ENCODE data around the gene KRTAP2-1. TPM values are rescaled to one million over a fixed set of nuclear protein-coding genes. Genes with fewer than 3 reads are reported as not detected.

Gene KRTAP2-1
- total and polyA plus RNA-seq, 9 donors: not detected

DNA sequence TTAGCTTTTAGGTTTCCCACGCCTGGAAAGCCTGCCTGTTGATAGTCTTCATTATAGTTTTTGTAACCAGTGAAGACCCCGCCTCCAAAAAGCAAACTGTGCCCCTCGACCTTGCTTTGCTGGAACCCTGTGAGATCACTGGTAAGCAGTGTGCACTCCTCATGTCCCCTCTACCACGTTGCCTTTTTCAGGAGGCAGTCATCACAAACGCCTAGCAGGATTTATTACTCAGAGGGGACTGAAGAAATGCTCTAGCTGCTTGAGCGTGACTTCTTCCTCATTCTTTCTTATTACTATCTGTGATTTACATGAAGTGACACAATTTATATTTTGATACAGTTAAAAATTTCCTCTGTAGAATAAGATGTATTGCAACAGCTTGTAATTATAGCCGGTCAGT, 31.7 kb downstream of the KRTAP2-1 start:
- intact Hi-C loops (cut with DNase I): no loop called here
- WGBS, 3 donors: 62 to 70% (median 70%) methylated on average over 7 of the region's 7 CpGs
- H3K4me1 ChIP-seq (ENCODE audit: insufficient read depth): no peaks in the 10 kb centered on the region
- no peak overlapping the region for H3K27ac ChIP-seq
- DNase-seq: no peak
- TF ChIP-seq EP300 (IDR thresholded peaks at IDR 0.05): no peak
- H3K9me3 ChIP-seq: no peaks in the 10 kb centered on the region
- H3K36me3 ChIP-seq: no peaks in the 10 kb centered on the region
- no peaks in the 10 kb centered on the region for H3K27me3 ChIP-seq
- no peak overlapping the region for H3K4me3 ChIP-seq

DNA sequence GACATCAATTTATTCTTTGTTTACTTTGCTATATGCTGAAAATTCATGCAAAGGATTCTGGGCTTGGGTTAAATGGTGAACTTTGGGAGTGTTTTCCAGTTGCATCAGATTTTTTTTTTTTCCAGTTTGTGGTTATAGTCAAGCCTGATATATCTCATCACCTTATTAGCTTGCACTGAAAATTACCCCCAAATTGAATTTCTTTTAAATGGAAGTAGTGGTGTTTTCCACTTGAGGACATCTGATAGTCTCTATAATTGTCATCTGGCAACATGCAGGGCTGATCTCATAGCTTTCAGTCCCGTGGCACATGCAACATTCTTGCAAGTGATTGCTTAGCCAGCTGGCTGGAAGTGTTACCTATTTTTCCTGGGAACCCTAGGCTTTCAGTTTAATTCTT, 33.5 kb downstream of the KRTAP2-1 start:
- Histone ChIP-seq H3K27me3 (no peaks in the 10 kb centered on the region), H3K4me1 (ENCODE audit: insufficient read depth) (no peaks in the 10 kb centered on the region), H3K27ac (no peak overlapping the region), H3K36me3 (no peaks in the 10 kb centered on the region), H3K4me3 (no peak overlapping the region), H3K9me3 (no peaks in the 10 kb centered on the region)
- intact Hi-C loops (cut with DNase I): no loop called here
- no peak for DNase-seq
- WGBS, 3 donors: 22 to 41% (median 31%) methylated on average over 1 of the region's 1 CpG
- no peak for TF ChIP-seq EP300 (IDR thresholded peaks at IDR 0.05)
- TF ChIP-seq, protein P1, sequence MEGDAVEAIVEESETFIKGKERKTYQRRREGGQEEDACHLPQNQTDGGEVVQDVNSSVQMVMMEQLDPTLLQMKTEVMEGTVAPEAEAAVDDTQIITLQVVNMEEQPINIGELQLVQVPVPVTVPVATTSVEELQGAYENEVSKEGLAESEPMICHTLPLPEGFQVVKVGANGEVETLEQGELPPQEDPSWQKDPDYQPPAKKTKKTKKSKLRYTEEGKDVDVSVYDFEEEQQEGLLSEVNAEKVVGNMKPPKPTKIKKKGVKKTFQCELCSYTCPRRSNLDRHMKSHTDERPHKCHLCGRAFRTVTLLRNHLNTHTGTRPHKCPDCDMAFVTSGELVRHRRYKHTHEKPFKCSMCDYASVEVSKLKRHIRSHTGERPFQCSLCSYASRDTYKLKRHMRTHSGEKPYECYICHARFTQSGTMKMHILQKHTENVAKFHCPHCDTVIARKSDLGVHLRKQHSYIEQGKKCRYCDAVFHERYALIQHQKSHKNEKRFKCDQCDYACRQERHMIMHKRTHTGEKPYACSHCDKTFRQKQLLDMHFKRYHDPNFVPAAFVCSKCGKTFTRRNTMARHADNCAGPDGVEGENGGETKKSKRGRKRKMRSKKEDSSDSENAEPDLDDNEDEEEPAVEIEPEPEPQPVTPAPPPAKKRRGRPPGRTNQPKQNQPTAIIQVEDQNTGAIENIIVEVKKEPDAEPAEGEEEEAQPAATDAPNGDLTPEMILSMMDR (IDR thresholded peaks at IDR 0.05): no peak
- no peak for TF ChIP-seq POLR2A (IDR thresholded peaks at IDR 0.05)

DNA sequence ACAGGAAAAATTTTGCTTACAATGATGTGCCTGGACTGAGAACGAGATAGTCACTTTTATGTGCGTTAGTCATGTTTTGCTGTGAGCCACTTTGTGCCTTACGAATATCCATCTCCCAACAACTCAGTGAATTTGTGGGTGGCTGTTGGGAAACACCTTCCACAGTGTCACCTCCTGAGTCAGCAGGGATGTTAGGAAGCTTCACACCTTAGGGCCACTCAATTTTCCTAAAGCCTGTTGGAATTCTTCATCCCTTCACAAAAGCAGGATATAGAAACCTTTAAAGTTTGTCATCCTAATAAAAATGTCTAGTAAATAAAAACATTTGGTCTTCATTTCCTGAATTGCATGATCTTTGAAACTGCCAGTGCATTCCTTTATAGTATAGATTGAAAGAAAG, 33.9 kb downstream of the KRTAP2-1 start:
- Histone ChIP-seq H3K9me3 (no peaks in the 10 kb centered on the region), H3K36me3 (no peaks in the 10 kb centered on the region), H3K4me3 (no peak overlapping the region), H3K27me3 (no peaks in the 10 kb centered on the region), H3K27ac (no peak overlapping the region), H3K4me1 (ENCODE audit: insufficient read depth) (no peaks in the 10 kb centered on the region)
- WGBS, 3 donors: 74 to 85% (median 83%) methylated on average over 3 of the region's 3 CpGs
- DNase-seq: no peak
- intact Hi-C loops (cut with DNase I): no loop called here
- TF ChIP-seq, protein P1 (IDR thresholded peaks at IDR 0.05): no peak
- no peak for TF ChIP-seq POLR2A (IDR thresholded peaks at IDR 0.05)
- no peak for TF ChIP-seq EP300 (IDR thresholded peaks at IDR 0.05)

DNA sequence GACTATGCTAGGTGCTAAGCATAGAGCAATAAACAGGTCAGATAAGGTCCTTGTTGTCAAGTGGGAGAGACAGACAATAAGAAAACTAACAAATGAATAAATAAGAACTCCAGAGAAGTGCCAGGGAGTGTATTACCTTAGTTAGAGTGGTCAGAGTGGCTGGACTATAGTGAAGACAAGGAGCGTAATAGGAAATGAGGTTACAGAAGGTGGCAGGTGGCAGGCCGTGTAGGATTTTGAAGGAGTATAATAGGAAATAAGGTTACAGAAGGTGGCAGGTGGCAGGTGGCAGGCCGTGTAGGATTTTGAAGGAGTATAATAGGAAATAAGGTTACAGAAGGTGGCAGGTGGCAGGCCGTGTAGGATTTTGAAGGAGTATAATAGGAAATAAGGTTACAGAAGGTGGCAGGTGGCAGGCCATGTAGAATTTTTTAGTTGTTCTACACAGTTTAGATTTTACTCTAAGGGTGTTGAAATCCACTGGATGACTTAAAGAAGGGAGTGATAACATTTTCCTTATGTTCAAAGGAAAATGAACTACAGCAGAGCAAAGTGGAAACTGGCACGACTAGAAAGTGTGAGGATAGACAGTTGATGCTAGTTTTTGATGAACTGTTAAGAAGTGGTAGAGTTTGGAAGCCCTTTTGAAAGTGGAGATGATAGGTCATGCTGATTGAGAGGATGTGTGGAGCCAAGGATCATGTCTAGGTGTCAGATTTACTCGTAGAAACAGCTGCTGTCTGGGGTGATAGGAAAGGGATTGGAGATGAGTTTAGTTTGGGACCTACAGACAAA, 34.6 kb downstream of the KRTAP2-1 start:
- TF ChIP-seq POLR2A (IDR thresholded peaks at IDR 0.05) (no peak), EP300 (IDR thresholded peaks at IDR 0.05) (no peak)
- TF ChIP-seq, protein P1 (IDR thresholded peaks at IDR 0.05): no peak
- no peak overlapping the region for H3K27ac ChIP-seq
- 72 to 76% (median 74%) methylated on average over 6 of the region's 6 CpGs for WGBS, 3 donors

DNA sequence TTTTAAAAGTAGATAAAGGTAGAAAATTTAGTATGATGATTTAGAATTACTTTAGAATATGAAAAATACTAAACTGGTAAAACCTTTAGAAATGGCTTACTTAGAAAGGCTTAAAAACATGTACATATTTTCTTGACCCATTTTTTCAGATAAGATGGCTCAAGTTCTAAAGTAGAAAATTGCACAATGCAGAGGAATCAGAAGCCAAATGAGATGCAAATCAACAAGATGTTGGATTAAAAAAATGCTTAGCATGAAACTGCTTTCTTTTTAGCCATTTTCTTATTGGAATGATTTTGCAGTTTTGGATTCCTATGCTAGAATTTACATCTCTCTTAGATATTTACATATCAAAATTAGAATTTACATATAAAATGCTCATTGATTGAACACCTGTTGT, 36.7 kb downstream of the KRTAP2-1 start:
- H3K27me3 ChIP-seq: no peaks in the 10 kb centered on the region
- TF ChIP-seq, protein P1 (IDR thresholded peaks at IDR 0.05): no peak
- TF ChIP-seq POLR2A (IDR thresholded peaks at IDR 0.05): no peak
- TF ChIP-seq EP300 (IDR thresholded peaks at IDR 0.05): no peak
- intact Hi-C loops (cut with DNase I): no loop called here

More for the DNA sequence above, 34.6 kb downstream of the KRTAP2-1 start:
- intact Hi-C loops (cut with DNase I): no loop called here
- no peak overlapping the region for H3K4me3 ChIP-seq
- H3K9me3 ChIP-seq: no peaks in the 10 kb centered on the region
- H3K27me3 ChIP-seq: no peaks in the 10 kb centered on the region
- no peak for DNase-seq
- H3K4me1 ChIP-seq (ENCODE audit: insufficient read depth): no peaks in the 10 kb centered on the region
- H3K36me3 ChIP-seq: no peaks in the 10 kb centered on the region

More for the DNA sequence above, 36.7 kb downstream of the KRTAP2-1 start:
- Histone ChIP-seq H3K9me3 (no peaks in the 10 kb centered on the region), H3K36me3 (no peaks in the 10 kb centered on the region), H3K4me1 (ENCODE audit: insufficient read depth) (no peaks in the 10 kb centered on the region), H3K27ac (no peak overlapping the region), H3K4me3 (no peak overlapping the region)
- DNase-seq: no peak

Data from ovary (tissue), 9 donors.